Osteoblast (primary cell): ENCODE data around the gene RIMKLB. TPM values are rescaled to one million over a fixed set of nuclear protein-coding genes. Genes with fewer than 3 reads are reported as not detected.
"Not testable (repeated sequence)": the region's sequence is repeated elsewhere in the genome, so short reads cannot be mapped to it uniquely, and the experiment has no call there.

Experiments used
- DNase-seq: peaks from one replicate; pipeline ENCODE4 v3.0.0; 2011; ENCODE audit warnings: low spot score, mixed read lengths; ENCODE audit not compliant: insufficient read length; ENCODE audit errors: missing footprints
- H2AFZ ChIP-seq: 2 replicates; pipeline ENCODE4 v1.6.0; 2011; ENCODE audit warnings: mild to moderate bottlenecking, low read length
- H3K27ac ChIP-seq: 2 replicates; pipeline ENCODE4 v1.5.1; 2011; ENCODE audit warnings: mild to moderate bottlenecking, low read depth, low read length, moderate library complexity
- H3K27me3 ChIP-seq: 2 replicates; pipeline ENCODE4 v1.6.0; 2012; ENCODE audit warnings: mild to moderate bottlenecking, control low read depth, inconsistent platforms, low read length, moderate library complexity; ENCODE audit not compliant: insufficient read depth
- H3K36me3 ChIP-seq: 2 replicates; pipeline ENCODE4 v1.5.1; 2011; ENCODE audit warnings: mild to moderate bottlenecking, low read length, control low read depth, moderate library complexity; ENCODE audit not compliant: insufficient read depth
- H3K4me1 ChIP-seq: 2 replicates; pipeline ENCODE4 v1.5.1; 2011; ENCODE audit warnings: mild to moderate bottlenecking, low read length, control low read depth, moderate library complexity; ENCODE audit not compliant: insufficient read depth
- H3K4me2 ChIP-seq: 2 replicates; pipeline ENCODE4 v1.6.0; 2011; ENCODE audit warnings: mild to moderate bottlenecking, low read length; ENCODE audit not compliant: insufficient read depth
- H3K4me3 ChIP-seq: fragments of 200-600 bp; sonication (generic); 3 replicates; pipeline ENCODE4 v1.5.1; 2012; ENCODE audit warnings: mild to moderate bottlenecking, low read length, inconsistent platforms; ENCODE audit not compliant: insufficient read depth
- H3K79me2 ChIP-seq: 2 replicates; pipeline ENCODE4 v1.6.0; 2012; ENCODE audit warnings: mild to moderate bottlenecking, low read length, control low read depth, inconsistent platforms; ENCODE audit not compliant: insufficient read depth
- H3K9me3 ChIP-seq: 2 replicates; pipeline ENCODE4 v1.5.1; 2011; ENCODE audit warnings: low read depth, low read length, control low read depth
- H4K20me1 ChIP-seq: 2 replicates; pipeline ENCODE4 v1.6.0; 2012; ENCODE audit warnings: mild to moderate bottlenecking, low read length, control low read depth; ENCODE audit not compliant: insufficient read depth
- CTCF ChIP-seq: IDR thresholded peaks from 2 replicates; pipeline ENCODE4 v1.5.1; 2011; ENCODE audit warnings: mild to moderate bottlenecking, low read depth, low read length, moderate library complexity; ENCODE audit errors: extremely low read depth
- total RNA-seq: library from RNA; depleted of rRNA; stranded (reverse); fragments of >200 nt; gene quantifications from 2 replicates; pipeline ENCODE4 v1.2.3, GENCODE V29; 2012

The RIMKLB gene
- total RNA-seq, 1 donor = 35.5 TPM

- not testable (repeated sequence) for H3K9me3 ChIP-seq, H3K4me2 ChIP-seq, H3K4me3 ChIP-seq, H3K36me3 ChIP-seq, H3K4me1 ChIP-seq, H3K79me2 ChIP-seq, H3K27me3 ChIP-seq, H3K27ac ChIP-seq, H4K20me1 ChIP-seq, DNase-seq, H2AFZ ChIP-seq
Measured at GRCh38 chr12:8789341-8790013, 91.7 kb downstream of the RIMKLB start.

DNA sequence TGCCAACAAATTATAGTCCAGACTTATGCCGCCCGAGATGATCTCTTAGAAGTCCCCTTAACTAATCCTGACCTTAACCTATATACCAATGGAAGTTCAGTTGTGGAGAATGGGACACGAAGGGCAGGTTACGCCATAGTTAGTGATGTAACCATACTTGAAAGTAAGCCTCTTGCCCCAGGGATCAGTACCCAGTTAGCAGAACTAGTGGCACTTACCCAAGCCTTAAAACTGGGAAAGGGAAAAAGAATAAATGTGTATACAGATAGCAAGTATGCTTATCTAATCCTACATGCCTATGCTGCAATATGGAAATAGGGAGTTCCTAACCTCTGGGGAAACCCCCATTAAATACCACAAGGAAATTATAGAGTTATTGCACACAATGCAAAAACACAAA lies 95.4 kb downstream of the RIMKLB start:
- H3K27me3 ChIP-seq, H3K4me2 ChIP-seq, H4K20me1 ChIP-seq: not testable (repeated sequence)

GRCh38 chr12:8794611-8795010 lies 96.8 kb downstream of the RIMKLB start:
- not testable (repeated sequence) for H3K79me2 ChIP-seq, H3K4me3 ChIP-seq, H3K27me3 ChIP-seq, H3K36me3 ChIP-seq, H3K9me3 ChIP-seq, H3K4me1 ChIP-seq, H2AFZ ChIP-seq, H4K20me1 ChIP-seq, H3K27ac ChIP-seq, H3K4me2 ChIP-seq, DNase-seq

More for the DNA sequence above, 95.4 kb downstream of the RIMKLB start:
- H3K36me3 ChIP-seq, H2AFZ ChIP-seq, H3K4me1 ChIP-seq, H3K27ac ChIP-seq, DNase-seq, H3K79me2 ChIP-seq, H3K4me3 ChIP-seq, H3K9me3 ChIP-seq: not testable (repeated sequence)

GRCh38 chr12:8796831-8797626 lies 99.2 kb downstream of the RIMKLB start:
- no peaks in the 10 kb centered on the region for H4K20me1 ChIP-seq
- no peaks in the 10 kb centered on the region for H3K36me3 ChIP-seq
- no peak overlapping the region for H3K4me3 ChIP-seq
- no peaks in the 10 kb centered on the region for H3K79me2 ChIP-seq
- no peak for TF ChIP-seq CTCF
- H2AFZ ChIP-seq = no peak overlapping the region
- H3K27ac ChIP-seq = no peak overlapping the region
- DNase-seq = no peak
- H3K4me1 ChIP-seq = no peaks in the 10 kb centered on the region
- no peaks in the 10 kb centered on the region for H3K27me3 ChIP-seq
- no peak overlapping the region for H3K4me2 ChIP-seq
- H3K9me3 ChIP-seq = no peaks in the 10 kb centered on the region

- DNase-seq, H4K20me1 ChIP-seq, H3K9me3 ChIP-seq, H3K79me2 ChIP-seq, H2AFZ ChIP-seq, H3K4me2 ChIP-seq, H3K36me3 ChIP-seq, H3K4me3 ChIP-seq, H3K4me1 ChIP-seq, H3K27me3 ChIP-seq, H3K27ac ChIP-seq: not testable (repeated sequence)
Measured at GRCh38 chr12:8801213-8801612, 103.4 kb downstream of the RIMKLB start.

GRCh38 chr12:8804833-8805232 lies 107.0 kb downstream of the RIMKLB start:
- not testable (repeated sequence) for H3K9me3 ChIP-seq, H3K27ac ChIP-seq, H3K4me3 ChIP-seq, H3K4me2 ChIP-seq, H2AFZ ChIP-seq, H4K20me1 ChIP-seq, H3K36me3 ChIP-seq, H3K4me1 ChIP-seq, H3K27me3 ChIP-seq, H3K79me2 ChIP-seq, DNase-seq

- not testable (repeated sequence) for H3K4me2 ChIP-seq, H3K9me3 ChIP-seq, H3K27ac ChIP-seq, H3K27me3 ChIP-seq, H3K4me3 ChIP-seq, H4K20me1 ChIP-seq, H3K79me2 ChIP-seq, H2AFZ ChIP-seq, H3K36me3 ChIP-seq, H3K4me1 ChIP-seq, DNase-seq
Measured at GRCh38 chr12:8805487-8805886, 107.7 kb downstream of the RIMKLB start.

DNA sequence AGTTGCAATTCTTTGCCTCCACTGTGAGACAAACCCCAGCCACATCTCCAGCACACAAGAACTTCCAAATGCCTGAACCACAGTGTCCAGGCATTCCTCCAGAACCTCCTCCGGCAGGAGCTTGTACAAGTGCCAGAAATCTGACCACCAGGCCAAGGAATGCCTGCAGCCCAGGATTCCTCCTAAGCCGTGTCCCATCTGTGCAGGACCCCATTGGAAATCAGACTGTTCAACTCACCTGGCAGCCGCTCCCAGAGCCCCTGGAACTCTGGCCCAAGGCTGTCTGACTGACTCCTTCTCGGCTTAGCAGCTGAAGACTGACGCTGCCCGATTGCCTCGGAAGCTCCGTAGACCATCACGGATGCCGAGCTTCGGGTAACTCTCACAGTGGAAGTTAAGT lies 109.3 kb downstream of the RIMKLB start:
- H3K4me3 ChIP-seq, H3K9me3 ChIP-seq, H3K27me3 ChIP-seq, H3K36me3 ChIP-seq, H3K4me1 ChIP-seq, H3K79me2 ChIP-seq, H3K4me2 ChIP-seq, DNase-seq, H2AFZ ChIP-seq, H4K20me1 ChIP-seq, H3K27ac ChIP-seq: not testable (repeated sequence)
